ENCODE measurements around the gene LRRIQ4. TPM values are rescaled to one million over a fixed set of nuclear protein-coding genes. Genes with fewer than 3 reads are reported as not detected.

The LRRIQ4 gene
- total RNA-seq, 1 donor from 2014 or later: 0.38 TPM

DNA sequence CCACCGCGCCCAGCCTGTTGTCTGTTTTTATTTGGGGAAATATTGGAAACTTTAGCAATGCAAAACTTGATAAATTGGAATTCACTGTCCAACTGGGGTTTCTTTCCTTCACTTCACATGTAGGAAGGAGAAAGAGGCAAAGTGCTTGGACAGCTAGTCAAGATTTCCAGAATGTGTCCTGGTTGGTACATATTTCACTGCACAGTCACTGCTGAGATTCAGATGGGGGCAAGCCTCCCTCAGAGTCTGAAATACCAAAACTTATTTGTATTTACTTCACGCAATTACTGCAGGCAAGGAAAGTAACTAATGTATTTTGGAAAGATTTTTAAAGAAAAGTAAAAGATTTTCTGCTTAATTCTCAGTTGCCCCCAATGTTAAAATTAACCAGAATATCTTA, 36.1 kb downstream of the LRRIQ4 start:
- TF ChIP-seq, protein P1, sequence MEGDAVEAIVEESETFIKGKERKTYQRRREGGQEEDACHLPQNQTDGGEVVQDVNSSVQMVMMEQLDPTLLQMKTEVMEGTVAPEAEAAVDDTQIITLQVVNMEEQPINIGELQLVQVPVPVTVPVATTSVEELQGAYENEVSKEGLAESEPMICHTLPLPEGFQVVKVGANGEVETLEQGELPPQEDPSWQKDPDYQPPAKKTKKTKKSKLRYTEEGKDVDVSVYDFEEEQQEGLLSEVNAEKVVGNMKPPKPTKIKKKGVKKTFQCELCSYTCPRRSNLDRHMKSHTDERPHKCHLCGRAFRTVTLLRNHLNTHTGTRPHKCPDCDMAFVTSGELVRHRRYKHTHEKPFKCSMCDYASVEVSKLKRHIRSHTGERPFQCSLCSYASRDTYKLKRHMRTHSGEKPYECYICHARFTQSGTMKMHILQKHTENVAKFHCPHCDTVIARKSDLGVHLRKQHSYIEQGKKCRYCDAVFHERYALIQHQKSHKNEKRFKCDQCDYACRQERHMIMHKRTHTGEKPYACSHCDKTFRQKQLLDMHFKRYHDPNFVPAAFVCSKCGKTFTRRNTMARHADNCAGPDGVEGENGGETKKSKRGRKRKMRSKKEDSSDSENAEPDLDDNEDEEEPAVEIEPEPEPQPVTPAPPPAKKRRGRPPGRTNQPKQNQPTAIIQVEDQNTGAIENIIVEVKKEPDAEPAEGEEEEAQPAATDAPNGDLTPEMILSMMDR (IDR thresholded peaks at IDR 0.05; ENCODE audit: unreplicated experiment): no peak
- Mint-ChIP-seq H3K4me1 (ENCODE audit: unreplicated experiment) (peaks cover 6% of the 10 kb centered on the region), H3K27me3 (ENCODE audit: unreplicated experiment) (peaks cover 3% of the 10 kb centered on the region), H3K27ac (ENCODE audit: unreplicated experiment) (no peak overlapping the region), H3K36me3 (ENCODE audit: low read depth, unreplicated experiment) (no peaks in the 10 kb centered on the region), H3K4me3 (ENCODE audit: unreplicated experiment) (no peak overlapping the region), H3K9me3 (ENCODE audit: unreplicated experiment) (no peaks in the 10 kb centered on the region)
- no peak for DNase-seq (ENCODE audit: low spot score)

DNA sequence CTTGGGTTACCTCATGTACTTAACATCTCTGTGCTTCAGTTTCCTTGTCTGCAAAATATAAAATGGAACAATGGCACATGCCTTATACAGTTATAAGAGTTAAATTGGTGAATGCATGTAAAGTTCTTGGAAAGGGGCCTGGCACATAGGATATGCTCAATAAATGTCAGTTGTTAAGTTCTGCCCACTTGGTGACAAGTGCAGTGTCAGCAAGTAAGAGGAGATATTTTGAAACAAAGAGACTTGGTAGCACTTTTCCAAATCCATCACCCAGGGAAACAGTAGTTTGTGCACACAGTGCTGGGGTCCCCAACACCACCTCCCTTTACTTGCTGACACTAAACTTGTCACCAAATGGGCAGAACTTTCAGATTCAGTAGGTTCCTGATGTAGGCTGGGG, 37.9 kb downstream of the LRRIQ4 start:
- Mint-ChIP-seq H3K27me3 (ENCODE audit: unreplicated experiment) (peaks cover 3% of the 10 kb centered on the region), H3K4me1 (ENCODE audit: unreplicated experiment) (peaks cover 6% of the 10 kb centered on the region), H3K36me3 (ENCODE audit: low read depth, unreplicated experiment) (no peaks in the 10 kb centered on the region), H3K27ac (ENCODE audit: unreplicated experiment) (no peak overlapping the region), H3K4me3 (ENCODE audit: unreplicated experiment) (no peak overlapping the region), H3K9me3 (ENCODE audit: unreplicated experiment) (no peaks in the 10 kb centered on the region)
- TF ChIP-seq, protein P1 (IDR thresholded peaks at IDR 0.05; ENCODE audit: unreplicated experiment): no peak
- no peak for DNase-seq (ENCODE audit: low spot score)

DNA sequence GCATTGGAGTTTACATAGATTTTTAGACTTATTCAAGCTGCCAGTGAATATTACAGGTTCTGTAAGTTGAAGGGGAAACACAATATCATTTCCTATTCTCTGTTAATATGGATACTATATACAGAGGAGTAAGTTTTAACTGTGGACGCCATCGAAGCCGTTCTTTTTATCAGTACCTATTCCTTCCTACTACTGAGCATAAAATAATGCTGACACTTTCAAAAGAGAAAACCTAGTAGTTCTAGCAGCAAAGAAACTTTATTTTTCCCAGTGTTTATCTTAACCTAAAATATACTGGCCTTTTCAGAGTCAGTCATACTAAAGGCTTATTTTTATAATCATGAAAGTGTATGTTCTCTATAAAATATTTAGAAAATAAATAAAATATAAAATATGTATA, 42.8 kb downstream of the LRRIQ4 start:
- Mint-ChIP-seq H3K36me3 (ENCODE audit: low read depth, unreplicated experiment) (no peaks in the 10 kb centered on the region), H3K4me1 (ENCODE audit: unreplicated experiment) (peaks cover under 1% of the 10 kb centered on the region), H3K27ac (ENCODE audit: unreplicated experiment) (no peak overlapping the region), H3K4me3 (ENCODE audit: unreplicated experiment) (no peak overlapping the region), H3K27me3 (ENCODE audit: unreplicated experiment) (no peaks in the 10 kb centered on the region), H3K9me3 (ENCODE audit: unreplicated experiment) (no peaks in the 10 kb centered on the region)
- TF ChIP-seq, protein P1 (IDR thresholded peaks at IDR 0.05; ENCODE audit: unreplicated experiment): no peak
- DNase-seq (ENCODE audit: low spot score): no peak

DNA sequence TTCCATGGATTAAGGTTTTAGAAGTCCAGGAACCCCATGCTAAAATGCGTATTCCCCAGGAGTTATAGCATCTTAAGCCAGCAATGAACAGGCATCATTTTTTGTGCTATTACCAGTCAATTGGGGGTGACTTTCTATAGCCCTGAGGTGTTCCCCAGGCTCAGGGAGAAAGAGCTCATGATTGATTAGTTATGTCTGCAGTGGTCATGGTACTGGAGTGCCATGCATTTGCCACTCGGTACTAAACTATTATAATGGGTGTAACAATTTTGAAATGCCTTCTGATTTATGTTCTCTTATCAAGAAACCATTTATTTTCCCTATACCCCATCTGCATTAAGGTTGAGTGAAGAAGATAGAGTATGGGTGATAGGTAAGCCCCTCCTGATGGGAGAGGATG, 45.1 kb downstream of the LRRIQ4 start:
- DNase-seq (ENCODE audit: low spot score): no peak
- TF ChIP-seq, protein P1 (IDR thresholded peaks at IDR 0.05; ENCODE audit: unreplicated experiment): no peak
- Mint-ChIP-seq H3K36me3 (ENCODE audit: low read depth, unreplicated experiment) (no peaks in the 10 kb centered on the region), H3K27me3 (ENCODE audit: unreplicated experiment) (no peaks in the 10 kb centered on the region), H3K4me1 (ENCODE audit: unreplicated experiment) (no peaks in the 10 kb centered on the region), H3K27ac (ENCODE audit: unreplicated experiment) (no peak overlapping the region), H3K9me3 (ENCODE audit: unreplicated experiment) (no peaks in the 10 kb centered on the region), H3K4me3 (ENCODE audit: unreplicated experiment) (no peak overlapping the region)

DNA sequence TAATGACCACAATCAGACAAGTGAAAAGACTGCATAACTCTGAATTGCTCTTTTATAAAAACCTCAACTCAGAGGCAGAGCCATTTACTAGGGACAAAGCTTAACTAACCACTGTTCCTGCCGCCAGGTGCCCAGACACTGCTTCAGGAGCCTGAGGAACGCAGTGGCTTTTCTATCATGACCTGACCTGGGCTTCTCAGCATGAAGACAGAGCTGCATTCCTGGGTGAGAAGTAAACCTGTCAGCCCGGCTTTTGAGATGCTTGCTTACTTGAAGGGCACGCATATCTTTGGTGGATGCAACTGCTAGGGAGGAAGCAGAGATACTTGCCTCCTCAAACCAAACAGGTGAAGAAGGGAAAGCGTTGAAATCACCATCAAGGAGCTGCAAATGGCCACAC, 49.2 kb downstream of the LRRIQ4 start:
- Mint-ChIP-seq H3K9me3 (ENCODE audit: unreplicated experiment) (no peaks in the 10 kb centered on the region), H3K36me3 (ENCODE audit: low read depth, unreplicated experiment) (no peaks in the 10 kb centered on the region), H3K4me3 (ENCODE audit: unreplicated experiment) (no peak overlapping the region), H3K4me1 (ENCODE audit: unreplicated experiment) (peaks cover 4% of the 10 kb centered on the region), H3K27ac (ENCODE audit: unreplicated experiment) (no peak overlapping the region), H3K27me3 (ENCODE audit: unreplicated experiment) (peaks cover 4% of the 10 kb centered on the region)
- no peak for DNase-seq (ENCODE audit: low spot score)
- TF ChIP-seq, protein P1 (IDR thresholded peaks at IDR 0.05; ENCODE audit: unreplicated experiment): no peak

All from endothelial cell (in vitro differentiated cells).